Measurements from ENCODE around the gene SCNM1. TPM values are rescaled to one million over a fixed set of nuclear protein-coding genes. Genes with fewer than 3 reads are reported as not detected.

The SCNM1 gene
- total RNA-seq, 1 donor from 2014 or later: 25.3 TPM

DNA sequence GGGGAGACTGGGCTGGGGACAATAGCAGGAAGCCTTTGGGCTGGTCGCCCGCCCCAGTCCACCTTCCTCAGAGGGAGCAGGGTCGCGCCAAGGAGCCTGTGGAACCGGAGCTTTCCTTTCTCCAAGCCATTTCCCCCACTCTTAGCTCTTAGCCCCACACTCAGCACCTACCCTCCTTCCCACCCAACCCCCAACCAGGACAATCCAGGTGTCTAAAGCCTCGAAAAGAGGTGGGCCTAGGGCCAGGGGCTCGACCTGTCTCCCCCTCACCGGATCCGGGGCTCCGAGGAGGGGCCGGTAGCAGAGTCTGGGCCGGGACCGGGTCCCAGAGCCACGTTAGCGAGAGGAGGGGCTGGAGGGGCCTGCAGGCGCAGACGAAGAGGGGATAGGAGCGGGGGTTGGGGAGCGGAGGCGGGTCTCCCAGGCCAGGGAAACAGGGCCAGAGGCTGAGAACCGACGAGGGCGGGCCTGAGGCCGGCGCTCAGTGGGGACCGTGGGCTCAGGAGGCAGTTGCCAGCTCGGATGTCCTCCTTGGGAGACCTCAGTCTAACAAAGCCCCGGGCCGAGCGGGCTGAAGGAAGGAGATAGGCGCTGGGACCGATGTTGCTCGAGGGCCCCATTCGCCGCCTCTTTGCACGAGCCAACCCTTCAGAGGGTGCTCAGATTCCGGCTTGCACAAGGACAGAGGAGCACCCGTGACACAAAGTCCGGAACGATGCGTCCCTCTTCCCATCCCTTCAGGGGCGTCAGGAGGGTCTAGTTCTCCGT, 20.5 kb upstream of the SCNM1 start:
- H3K27me3 Mint-ChIP-seq (ENCODE audit: insufficient read depth, low read depth): peaks cover 16% of the 10 kb centered on the region
- H3K4me3 Mint-ChIP-seq: peak overlapping the region; percentile 91
- no peak overlapping the region for H3K27ac Mint-ChIP-seq
- peaks cover 10% of the 10 kb centered on the region for H3K36me3 Mint-ChIP-seq
- Histone ChIP-seq H4K20me1 (ENCODE audit: low read depth) (peaks cover 26% of the 10 kb centered on the region), H2AFZ (replicated peaks) (peak overlapping the region; percentile 95), H3K27me3 (peaks cover 32% of the 10 kb centered on the region), H3K4me1 (peaks cover 30% of the 10 kb centered on the region), H3K27ac (no peak overlapping the region), H3F3A (ENCODE audit: low read depth) (peaks cover 27% of the 10 kb centered on the region), H3K79me2 (ENCODE audit: low read depth) (no peaks in the 10 kb centered on the region), H3K4me2 (peak overlapping the region; percentile 91), H3K4me3 (peak overlapping the region; percentile 91), H3K36me3 (no peaks in the 10 kb centered on the region), H3K9me3 (ENCODE audit: low read depth) (no peaks in the 10 kb centered on the region), H3K9ac (peak overlapping the region; percentile 58)
- peak; percentile 58 for DNase-seq (ENCODE audit: low spot score)
- no peak for TF ChIP-seq CTCF (IDR thresholded peaks at IDR 0.05)
- TF ChIP-seq EZH2phosphoT487 (IDR thresholded peaks at IDR 0.05): peak; percentile 15
- H3K4me1 Mint-ChIP-seq: peaks cover 39% of the 10 kb centered on the region
- H3K9me3 Mint-ChIP-seq: no peaks in the 10 kb centered on the region

- peak overlapping the region; percentile 60 for H3K27ac Mint-ChIP-seq
- H4K20me1 ChIP-seq (ENCODE audit: low read depth): peaks cover 26% of the 10 kb centered on the region
- peak; percentile 13 for TF ChIP-seq EZH2phosphoT487 (IDR thresholded peaks at IDR 0.05)
- TF ChIP-seq CTCF (IDR thresholded peaks at IDR 0.05): no peak
- no peak for TF ChIP-seq EZH2 (IDR thresholded peaks at IDR 0.05)
These were observed 19.9 kb upstream of the SCNM1 start for GRCh38 chr1:151146072-151146411.

DNA sequence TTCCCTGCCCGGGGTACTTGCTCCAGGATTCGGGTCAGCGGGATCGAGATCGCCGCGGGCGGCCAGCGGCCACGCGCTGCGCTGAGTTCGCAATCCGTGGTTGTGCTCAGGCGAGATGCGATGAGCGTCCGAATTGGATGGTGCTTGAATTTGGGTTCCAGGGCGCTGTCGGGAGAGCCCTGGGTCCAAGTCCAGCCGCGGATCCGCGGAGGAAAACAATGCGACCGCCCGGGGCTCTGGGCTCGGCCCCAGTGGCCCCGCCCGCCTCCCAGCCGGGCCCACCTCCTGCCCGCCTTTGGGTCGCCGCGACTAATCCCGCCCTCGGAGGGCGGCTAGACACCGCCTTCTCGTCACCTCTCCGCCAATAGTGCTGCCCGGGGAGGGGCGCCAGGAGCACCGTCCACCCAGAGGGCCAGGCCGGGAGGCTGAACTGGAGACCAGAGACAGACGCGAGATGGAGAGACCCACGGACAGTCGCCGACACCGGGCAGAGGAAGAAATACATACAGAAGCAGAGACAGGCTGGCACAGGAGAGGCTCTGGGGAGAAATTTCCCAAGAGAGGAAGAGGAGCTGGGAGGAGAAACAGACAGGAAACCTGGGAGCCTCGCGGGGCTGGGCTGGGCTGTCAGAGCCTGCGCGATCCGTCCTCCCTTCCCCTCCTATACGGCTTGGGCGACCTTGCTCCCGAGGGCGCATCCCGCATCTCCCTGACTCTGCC, 19.4 kb upstream of the SCNM1 start, which contains the start of gene SEMA6C:
Gene SEMA6C, minus strand, starts transcription at position 220 of the 720 bp plus-strand sequence. CDS start 4,010 bp downstream, outside the sequence.
- Mint-ChIP-seq H3K36me3 (peaks cover 10% of the 10 kb centered on the region), H3K27ac (peak within 1 kb of the TSS; percentile 60), H3K9me3 (no peaks in the 10 kb centered on the region), H3K4me1 (peaks cover 39% of the 10 kb centered on the region), H3K4me3 (peak within 1 kb of the TSS; percentile 91), H3K27me3 (ENCODE audit: insufficient read depth, low read depth) (peaks cover 16% of the 10 kb centered on the region)
- TF ChIP-seq EZH2phosphoT487 (IDR thresholded peaks at IDR 0.05): no peak
- TF ChIP-seq EZH2 (IDR thresholded peaks at IDR 0.05): no peak
- TF ChIP-seq CTCF (IDR thresholded peaks at IDR 0.05): no peak
- Histone ChIP-seq H3K4me1 (peaks cover 30% of the 10 kb centered on the region), H3K9ac (peak within 1 kb of the TSS; percentile 58), H3K79me2 (ENCODE audit: low read depth) (no peaks in the 10 kb centered on the region), H3K4me3 (peak within 1 kb of the TSS; percentile 91), H3K4me2 (peak within 1 kb of the TSS; percentile 91), H2AFZ (replicated peaks) (peak within 1 kb of the TSS; percentile 95), H3F3A (ENCODE audit: low read depth) (peaks cover 27% of the 10 kb centered on the region), H4K20me1 (ENCODE audit: low read depth) (peaks cover 26% of the 10 kb centered on the region), H3K27ac (no peak within 1 kb of the TSS), H3K36me3 (no peaks in the 10 kb centered on the region), H3K27me3 (peaks cover 32% of the 10 kb centered on the region), H3K9me3 (ENCODE audit: low read depth) (no peaks in the 10 kb centered on the region)
- DNase-seq (ENCODE audit: low spot score): peak; percentile 96

More at GRCh38 chr1:151146072-151146411, 19.9 kb upstream of the SCNM1 start:
- Histone ChIP-seq H3K4me3 (peak overlapping the region; percentile 91), H3K4me1 (peaks cover 30% of the 10 kb centered on the region), H2AFZ (replicated peaks) (peak overlapping the region; percentile 95), H3F3A (ENCODE audit: low read depth) (peaks cover 27% of the 10 kb centered on the region), H3K9ac (no peak overlapping the region), H3K4me2 (peak overlapping the region; percentile 91), H3K27me3 (peaks cover 32% of the 10 kb centered on the region), H3K9me3 (ENCODE audit: low read depth) (no peaks in the 10 kb centered on the region), H3K36me3 (no peaks in the 10 kb centered on the region), H3K79me2 (ENCODE audit: low read depth) (no peaks in the 10 kb centered on the region), H3K27ac (no peak overlapping the region)
- Mint-ChIP-seq H3K27me3 (ENCODE audit: insufficient read depth, low read depth) (peaks cover 16% of the 10 kb centered on the region), H3K9me3 (no peaks in the 10 kb centered on the region), H3K4me1 (peaks cover 39% of the 10 kb centered on the region), H3K36me3 (peaks cover 10% of the 10 kb centered on the region), H3K4me3 (peak overlapping the region; percentile 91)
- DNase-seq (ENCODE audit: low spot score): peak; percentile 37
